HPDE6-E6E7 (cell line): ENCODE data around the gene HDGF.

Experiments
- DNase-seq: peaks from one replicate; pipeline ENCODE4 v3.0.0; 2011; ENCODE audit warnings: missing footprints; ENCODE audit errors: extremely low spot score

The HDGF gene

GRCh38 chr1:156725683-156726280 is 25.7 kb downstream of the HDGF start:
- DNase-seq, result peak; percentile 78

- no peak for DNase-seq
Observed at GRCh38 chr1:156721535-156721934, 29.9 kb downstream of the HDGF start.

DNA sequence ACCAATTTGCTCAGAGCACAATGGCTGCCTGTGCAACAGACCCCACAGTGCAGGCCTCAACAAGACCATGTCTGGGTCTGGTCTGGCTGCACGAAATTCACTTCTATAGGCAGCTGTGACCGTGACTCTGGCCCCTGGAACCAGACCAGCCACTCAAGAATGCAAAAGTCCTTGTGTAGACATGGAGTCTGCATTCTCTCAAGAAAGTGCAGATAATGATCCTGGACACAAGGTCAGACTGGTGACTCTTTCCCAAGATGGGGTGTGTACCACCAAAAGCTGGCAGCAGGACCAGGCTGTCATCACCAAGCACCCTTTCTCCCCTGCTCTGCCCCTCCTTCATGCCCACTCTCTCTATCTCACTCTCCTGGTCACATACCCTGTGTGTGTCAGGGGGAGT is 30.3 kb downstream of the HDGF start:
- no peak for DNase-seq

GRCh38 chr1:156717351-156717750 is 34.1 kb downstream of the HDGF start:
- DNase-seq, result no peak

GRCh38 chr1:156714830-156715229 is 36.6 kb downstream of the HDGF start:
- DNase-seq, result no peak

DNA sequence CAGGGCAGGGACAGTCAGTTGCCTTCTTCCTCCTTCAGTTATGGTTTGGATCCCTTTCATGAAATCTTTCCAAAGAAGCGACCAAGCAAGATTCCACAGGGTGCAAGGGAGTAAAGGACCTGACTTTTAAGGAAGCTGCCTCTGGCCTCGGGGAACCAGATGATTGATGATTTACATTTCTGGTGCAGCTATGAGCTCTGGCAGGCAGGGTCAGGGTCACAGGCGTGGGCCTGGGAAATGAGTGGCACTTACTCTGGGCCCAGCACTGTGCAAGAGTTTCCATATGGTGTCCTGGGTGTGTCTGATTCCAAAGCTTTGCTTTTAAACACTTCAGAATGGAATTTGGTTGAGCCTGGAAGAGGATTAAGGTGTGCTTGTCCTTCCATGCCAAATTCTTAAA is 38.8 kb downstream of the HDGF start:
- DNase-seq, result no peak

DNA sequence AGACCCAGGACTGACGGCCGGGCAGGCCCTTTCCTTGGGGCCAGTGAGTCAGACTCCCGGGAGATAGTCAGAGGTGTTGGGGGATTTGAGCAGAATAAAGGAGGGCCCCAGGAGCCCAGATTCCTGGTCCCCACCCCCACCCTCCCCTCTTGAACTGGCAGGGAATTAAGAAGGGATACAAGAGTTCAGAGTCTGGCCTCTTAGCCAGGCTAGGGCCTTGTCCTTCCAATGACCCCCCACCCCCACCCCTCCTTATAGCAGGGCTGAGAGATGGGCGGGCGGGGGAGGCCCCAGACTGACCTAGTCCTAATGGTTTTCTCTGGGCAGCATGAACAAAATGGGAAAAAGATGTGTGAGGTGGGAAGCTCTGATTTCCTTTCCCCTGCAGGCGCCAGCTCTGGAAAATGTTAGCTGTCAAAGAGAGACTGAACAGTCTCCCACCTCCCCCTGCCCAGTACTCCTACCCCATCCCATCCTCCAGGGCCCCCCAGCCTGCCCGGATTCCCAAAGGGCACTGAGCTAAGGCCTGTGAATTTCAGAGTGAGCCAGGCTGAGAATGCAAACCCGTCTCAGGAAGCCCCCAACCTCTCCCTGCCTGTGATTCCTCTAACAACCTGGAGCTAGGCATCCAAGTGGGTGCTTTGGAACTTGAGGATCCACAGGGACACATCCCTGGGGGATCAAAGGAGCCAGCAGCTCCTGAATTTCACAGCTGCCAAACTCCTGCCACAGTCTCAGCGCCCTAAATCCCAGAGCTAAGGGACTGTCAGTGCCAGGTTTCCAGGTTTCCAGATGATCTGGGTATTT is 40.3 kb downstream of the HDGF start:
- no peak for DNase-seq

GRCh38 chr1:156709757-156710489 is 41.6 kb downstream of the HDGF start:
- DNase-seq, result peak; percentile 85

DNA sequence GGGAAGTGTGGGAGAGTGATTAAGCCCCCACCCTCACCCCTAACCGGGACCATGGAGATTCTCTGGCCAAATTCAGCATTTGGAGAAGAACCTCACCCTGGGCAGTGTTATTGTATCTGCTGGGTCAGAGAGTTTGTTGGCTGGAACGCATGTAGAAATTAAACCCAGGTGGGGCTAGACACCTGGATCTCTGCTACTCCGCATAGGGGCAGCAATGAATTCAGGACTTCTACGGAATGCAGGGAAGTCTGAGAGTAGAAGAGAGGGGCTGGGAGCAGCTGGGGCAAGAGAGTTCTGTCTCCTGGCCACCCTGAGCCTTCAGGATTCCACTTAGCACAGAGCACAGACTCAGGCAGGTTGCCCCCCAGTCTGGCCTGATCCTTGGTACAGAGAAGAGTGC is 42.4 kb downstream of the HDGF start:
- DNase-seq, result no peak

DNA sequence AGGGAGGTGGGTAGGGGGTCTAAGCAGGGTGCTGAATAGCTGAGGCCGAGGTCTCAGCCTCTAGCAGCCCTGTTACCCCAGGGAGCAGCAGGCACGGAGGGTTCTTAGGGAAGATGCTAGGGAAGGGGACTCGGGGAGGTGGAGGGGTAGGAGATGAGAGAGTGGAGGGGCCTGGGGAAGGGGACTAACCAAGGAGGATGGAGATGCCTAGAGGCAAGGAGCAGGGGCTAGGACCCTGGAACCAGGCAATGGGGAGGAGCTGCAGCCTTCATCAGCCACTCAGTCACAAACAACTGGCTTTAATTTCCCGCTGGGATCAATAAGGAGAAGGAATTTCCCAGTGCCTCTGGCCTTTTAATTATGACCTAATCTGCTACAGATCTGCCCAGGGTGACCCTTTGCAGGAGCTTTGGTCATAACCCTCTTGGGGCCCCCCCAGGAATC is 43.2 kb downstream of the HDGF start:
- no peak for DNase-seq

DNA sequence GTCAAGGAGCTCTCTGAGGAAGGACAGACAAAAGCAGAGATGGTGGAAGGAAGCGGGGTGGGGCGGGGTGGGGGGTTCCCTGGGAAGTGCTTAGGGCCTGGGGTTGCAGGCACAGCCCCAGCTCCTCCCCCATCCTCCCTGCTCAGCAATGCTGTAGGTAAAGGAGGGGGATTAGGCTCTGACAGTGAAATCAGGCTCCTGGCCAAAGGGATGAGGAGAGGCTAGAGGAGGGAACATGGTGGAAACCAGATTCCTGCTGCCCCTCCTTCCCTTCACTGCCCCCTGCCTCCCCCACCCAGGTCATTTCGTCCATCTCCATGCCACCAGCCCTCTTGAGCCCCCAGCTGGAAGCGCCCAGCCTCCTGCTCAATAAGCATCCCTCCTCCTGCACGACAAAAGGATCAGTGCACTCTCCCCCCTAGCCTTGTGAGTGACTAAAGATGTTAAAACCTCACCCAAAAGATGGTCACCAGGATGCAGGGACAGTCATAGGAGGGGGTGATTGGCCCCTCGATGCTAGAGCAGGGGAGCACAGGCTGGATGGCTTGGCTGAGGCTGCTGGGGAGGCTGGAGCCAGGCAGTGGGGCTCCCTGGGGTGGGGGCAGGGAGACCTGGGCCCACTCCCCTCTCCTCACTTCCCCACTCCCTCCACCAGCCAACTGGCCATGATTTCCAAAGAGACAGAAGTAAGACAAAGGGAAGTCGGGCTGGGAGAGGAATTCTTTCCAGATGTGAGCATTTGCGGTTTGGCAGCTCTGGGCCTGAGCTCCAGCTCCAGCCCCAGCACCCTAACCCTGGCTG is 43.9 kb downstream of the HDGF start:
- no peak for DNase-seq

DNA sequence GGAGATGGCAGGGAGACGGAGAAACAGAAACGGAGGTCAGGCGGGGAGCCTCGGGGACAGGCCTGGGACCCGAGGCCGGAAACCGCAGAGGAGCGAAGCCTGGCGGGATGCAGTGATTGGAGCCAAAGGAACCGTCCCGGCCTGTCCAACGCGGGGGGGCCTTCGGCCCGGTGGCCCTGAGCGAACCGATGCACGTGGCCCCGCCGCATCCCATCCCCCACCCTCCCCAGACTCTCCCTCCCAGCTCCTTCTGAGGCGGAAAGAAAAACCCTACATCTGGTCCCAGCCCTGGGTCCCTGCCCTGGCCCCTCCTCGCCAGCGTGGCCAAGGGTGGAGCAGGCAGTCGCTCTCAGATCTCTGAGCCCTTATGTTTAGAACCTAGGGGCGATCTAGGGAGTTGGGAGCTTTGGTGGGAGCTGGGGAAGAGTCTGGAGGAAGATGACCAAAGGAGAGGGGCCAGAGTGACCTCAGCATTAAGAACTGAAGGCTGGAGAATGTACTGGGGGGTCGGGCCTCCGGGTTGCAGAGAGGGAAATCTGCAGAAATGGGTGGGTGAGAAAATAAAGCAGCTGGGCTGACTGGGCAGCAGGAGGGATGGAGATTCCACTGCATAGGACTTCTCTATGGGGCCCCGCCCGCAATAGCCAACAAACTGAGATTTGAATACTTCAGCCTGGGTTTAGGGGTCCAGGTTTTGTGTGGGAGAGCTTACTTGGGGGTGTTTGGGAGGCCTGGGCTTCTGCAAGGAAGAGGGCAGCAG is 44.6 kb downstream of the HDGF start:
- no peak for DNase-seq

DNA sequence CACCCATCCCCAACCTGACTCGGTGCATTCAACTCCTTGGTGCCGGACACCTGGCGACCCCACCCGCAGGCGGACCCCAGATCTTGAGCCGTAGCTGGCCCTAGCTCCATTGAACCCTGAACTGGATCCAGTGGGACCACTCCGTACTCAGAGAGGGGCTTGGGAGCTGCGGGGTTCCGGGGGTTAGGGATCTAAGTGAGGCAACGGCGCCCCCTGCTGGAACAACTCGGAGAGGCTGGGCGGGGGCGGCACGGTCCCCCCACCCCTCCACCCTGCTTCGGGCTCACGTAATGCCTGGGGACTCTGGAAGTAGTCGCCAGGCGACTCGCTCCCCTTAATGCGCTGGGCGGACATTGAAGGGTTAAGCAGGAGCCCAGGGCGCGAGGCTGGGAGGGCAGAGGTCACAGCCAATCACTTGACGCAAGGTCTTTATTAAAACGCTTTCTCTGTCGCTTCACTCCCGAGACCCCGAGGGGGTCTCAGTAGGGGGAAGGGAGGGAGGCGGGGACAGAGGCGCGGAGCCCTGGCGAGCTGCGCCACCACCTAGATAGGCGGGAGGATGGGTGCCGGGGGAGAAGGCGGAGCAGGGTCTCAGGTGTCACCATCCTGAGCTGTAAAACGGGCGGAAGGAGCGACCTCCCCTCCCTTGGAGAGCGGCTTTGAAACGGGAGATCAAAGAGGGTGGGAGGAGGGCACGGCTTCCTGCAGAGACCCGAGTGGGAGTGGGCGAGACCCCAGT is 45.4 kb downstream of the HDGF start:
- DNase-seq, result no peak

DNA sequence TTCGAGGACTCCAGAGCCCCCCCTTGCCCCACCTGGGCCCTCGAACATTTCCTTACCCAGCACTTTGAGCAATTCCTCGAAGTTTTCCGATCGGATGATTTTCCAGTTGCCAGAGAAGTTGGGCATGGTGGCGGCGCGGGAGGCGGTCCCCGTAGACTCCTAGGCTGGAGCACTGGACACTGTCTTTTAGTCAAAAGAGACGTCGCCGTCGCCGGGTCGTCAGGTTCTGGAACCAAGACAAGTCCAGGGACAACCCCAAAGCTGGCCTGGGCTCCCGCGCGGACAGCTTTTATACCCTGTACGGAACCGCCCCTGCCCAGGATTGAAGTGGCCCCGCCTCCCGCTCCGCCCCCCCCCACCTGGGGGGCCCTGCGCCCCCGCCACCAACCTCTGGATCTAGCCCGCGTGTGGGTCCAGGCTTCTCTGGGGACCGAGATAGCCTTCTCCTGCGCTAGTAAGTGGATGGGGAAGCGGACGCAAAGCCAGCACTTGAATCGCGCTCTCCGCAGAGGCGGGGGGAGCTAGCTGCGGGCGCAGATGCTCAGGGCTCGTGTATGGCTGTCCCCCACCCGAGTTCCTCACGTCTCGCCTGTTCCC is 46.1 kb downstream of the HDGF start, which contains the start of gene CRABP2:
Gene CRABP2 (minus strand): TSS at position 263 of the 597 bp plus-strand sequence. CDS start 137 bp downstream, at position 126.
- no peak for DNase-seq

- DNase-seq, result peak; percentile 78
Observed at GRCh38 chr1:156704930-156705320, 46.5 kb downstream of the HDGF start.

- DNase-seq, result no peak
Observed at GRCh38 chr1:156704166-156704711, 47.2 kb downstream of the HDGF start.

DNA sequence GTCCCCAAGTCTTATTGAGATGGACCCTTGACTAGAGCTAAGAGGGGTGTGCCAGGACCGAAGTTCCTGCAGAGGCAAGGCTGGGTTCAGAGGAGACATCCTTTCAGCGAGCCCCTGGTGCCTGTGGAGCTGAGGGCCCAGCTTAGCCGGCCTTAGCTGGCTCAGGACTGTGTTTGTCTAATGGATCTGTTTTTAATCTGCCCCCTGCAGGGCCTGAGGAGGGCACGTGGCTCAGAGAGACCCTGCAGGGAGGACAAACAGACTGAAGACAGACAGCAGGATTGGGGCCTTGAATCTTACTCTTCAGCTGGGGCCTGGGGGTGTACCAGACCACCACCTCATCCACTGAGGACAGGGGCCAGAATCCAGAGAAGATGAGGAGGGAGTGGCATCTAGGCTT is 47.7 kb downstream of the HDGF start:
- no peak for DNase-seq

GRCh38 chr1:156703336-156703735 is 48.1 kb downstream of the HDGF start:
- no peak for DNase-seq

- DNase-seq, result no peak
Observed at GRCh38 chr1:156700736-156701531, 50.5 kb downstream of the HDGF start.
